Measurements from ENCODE around the gene INSYN2B. TPM values are rescaled to one million over a fixed set of nuclear protein-coding genes. Genes with fewer than 3 reads are reported as not detected.

Gene INSYN2B
- total RNA-seq, 2 donors from 2014 or later: not detected

DNA sequence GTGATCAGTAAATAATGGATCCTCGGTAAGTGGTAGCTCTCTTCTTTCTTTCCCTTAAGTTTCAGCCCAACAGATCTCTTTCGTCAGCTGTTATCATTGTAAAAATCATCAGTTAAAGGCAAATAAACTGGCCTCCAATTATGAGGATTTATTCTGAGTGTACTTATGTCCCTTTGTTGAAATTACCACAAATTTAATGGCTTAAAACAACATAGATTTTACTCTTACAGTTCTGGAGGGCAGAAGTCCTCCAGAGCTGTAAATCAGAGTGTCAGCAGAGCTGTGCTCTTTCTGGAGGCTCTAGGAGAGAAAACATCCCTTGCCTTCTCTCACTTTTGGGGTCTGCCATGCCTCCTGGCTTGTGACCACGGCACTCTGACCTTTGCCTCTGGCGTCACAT, 104.6 kb downstream of the INSYN2B start:
- Histone ChIP-seq H3K27me3 (no peaks in the 10 kb centered on the region), H3K27ac (no peak overlapping the region), H3K4me1 (no peaks in the 10 kb centered on the region), H3K9ac (ENCODE audit: low read depth in 2 of 2, low read length in 2 of 2) (no peak overlapping the region), H3K4me3 (no peak overlapping the region), H3K9me3 (no peaks in the 10 kb centered on the region), H3K36me3 (no peaks in the 10 kb centered on the region)
- TF ChIP-seq, protein P1, sequence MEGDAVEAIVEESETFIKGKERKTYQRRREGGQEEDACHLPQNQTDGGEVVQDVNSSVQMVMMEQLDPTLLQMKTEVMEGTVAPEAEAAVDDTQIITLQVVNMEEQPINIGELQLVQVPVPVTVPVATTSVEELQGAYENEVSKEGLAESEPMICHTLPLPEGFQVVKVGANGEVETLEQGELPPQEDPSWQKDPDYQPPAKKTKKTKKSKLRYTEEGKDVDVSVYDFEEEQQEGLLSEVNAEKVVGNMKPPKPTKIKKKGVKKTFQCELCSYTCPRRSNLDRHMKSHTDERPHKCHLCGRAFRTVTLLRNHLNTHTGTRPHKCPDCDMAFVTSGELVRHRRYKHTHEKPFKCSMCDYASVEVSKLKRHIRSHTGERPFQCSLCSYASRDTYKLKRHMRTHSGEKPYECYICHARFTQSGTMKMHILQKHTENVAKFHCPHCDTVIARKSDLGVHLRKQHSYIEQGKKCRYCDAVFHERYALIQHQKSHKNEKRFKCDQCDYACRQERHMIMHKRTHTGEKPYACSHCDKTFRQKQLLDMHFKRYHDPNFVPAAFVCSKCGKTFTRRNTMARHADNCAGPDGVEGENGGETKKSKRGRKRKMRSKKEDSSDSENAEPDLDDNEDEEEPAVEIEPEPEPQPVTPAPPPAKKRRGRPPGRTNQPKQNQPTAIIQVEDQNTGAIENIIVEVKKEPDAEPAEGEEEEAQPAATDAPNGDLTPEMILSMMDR (IDR thresholded peaks at IDR 0.05): no peak
- intact Hi-C loops (cut with DNase I): no loop called here
- DNase-seq: no peak

- Histone ChIP-seq H3K4me3 (no peak overlapping the region), H3K27me3 (no peaks in the 10 kb centered on the region), H3K9ac (ENCODE audit: low read depth in 2 of 2, low read length in 2 of 2) (no peak overlapping the region), H3K4me1 (no peaks in the 10 kb centered on the region), H3K36me3 (no peaks in the 10 kb centered on the region), H3K27ac (no peak overlapping the region), H3K9me3 (no peaks in the 10 kb centered on the region)
- TF ChIP-seq, protein P1 (IDR thresholded peaks at IDR 0.05): no peak
- DNase-seq: no peak
- intact Hi-C loops (cut with DNase I): no loop called here
Measured at GRCh38 chr5:169875091-169875728, 105.1 kb downstream of the INSYN2B start.

DNA sequence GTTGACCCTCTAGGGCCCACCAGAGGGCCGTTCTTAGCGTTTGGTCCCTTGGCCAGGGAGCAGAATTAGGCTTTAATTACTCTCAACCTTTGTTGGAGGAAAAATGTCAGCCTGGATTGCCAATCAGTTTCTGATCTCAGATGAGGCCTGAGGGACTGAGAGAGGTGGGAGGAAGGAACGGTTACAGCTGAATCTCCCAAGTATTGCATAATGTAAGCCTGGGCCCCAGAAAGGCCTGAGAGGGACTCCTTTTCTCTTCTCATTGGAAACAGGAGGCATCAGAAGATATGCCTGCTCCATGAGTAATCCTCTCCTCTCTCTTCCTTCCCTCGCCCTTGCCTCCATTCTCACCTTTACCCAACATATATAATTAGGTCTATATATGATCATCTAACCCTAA, 105.7 kb downstream of the INSYN2B start:
- no peak overlapping the region for H3K27ac ChIP-seq
- TF ChIP-seq, protein P1 (IDR thresholded peaks at IDR 0.05): no peak
- DNase-seq: no peak
- H3K4me3 ChIP-seq: no peak overlapping the region
- no peaks in the 10 kb centered on the region for H3K9me3 ChIP-seq
- H3K36me3 ChIP-seq: no peaks in the 10 kb centered on the region
- intact Hi-C loops (cut with DNase I): no loop called here
- H3K27me3 ChIP-seq: no peaks in the 10 kb centered on the region
- no peaks in the 10 kb centered on the region for H3K4me1 ChIP-seq
- H3K9ac ChIP-seq (ENCODE audit: low read depth in 2 of 2, low read length in 2 of 2): no peak overlapping the region

GRCh38 chr5:169873642-169874041, 106.7 kb downstream of the INSYN2B start:
- H3K4me1 ChIP-seq: no peaks in the 10 kb centered on the region
- H3K9me3 ChIP-seq: no peaks in the 10 kb centered on the region
- DNase-seq: no peak
- no peaks in the 10 kb centered on the region for H3K36me3 ChIP-seq
- intact Hi-C loops (cut with DNase I): no loop called here
- H3K27ac ChIP-seq: no peak overlapping the region
- H3K27me3 ChIP-seq: no peaks in the 10 kb centered on the region
- TF ChIP-seq, protein P1 (IDR thresholded peaks at IDR 0.05): no peak
- H3K9ac ChIP-seq (ENCODE audit: low read depth in 2 of 2, low read length in 2 of 2): no peak overlapping the region
- no peak overlapping the region for H3K4me3 ChIP-seq

DNA sequence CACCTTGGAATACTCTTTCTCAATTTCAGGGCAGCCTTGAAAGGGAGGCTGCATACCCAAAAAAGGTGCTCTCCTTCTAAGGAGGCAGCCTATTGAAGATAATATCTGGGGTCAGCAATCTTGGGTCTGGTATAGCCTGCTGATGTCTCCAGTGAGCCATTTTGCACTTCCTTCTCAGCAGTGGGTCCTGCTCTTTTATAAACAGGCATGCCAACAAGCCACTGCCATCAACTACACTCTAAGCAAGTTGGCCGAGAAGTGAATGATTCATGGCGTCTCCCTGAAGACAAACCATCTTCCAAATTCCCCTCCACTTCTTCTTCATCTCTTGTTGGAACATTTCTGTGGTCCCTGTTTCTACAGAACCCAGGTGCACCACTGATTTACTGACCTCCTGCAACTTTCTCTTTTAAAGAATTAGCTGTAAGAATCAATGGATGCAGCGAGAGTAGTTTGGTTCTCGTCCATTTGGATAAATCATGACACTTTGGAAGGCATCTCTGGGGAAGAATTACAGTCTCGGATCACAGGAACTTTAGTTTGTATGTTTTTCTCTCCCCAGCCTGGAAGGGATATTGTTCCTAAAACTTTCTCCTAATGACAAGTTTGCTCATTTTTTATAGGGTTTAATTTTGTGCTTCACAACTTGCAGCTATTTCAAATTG, 108.3 kb downstream of the INSYN2B start:
- H3K9ac ChIP-seq (ENCODE audit: low read depth in 2 of 2, low read length in 2 of 2): no peak overlapping the region
- intact Hi-C loops (cut with DNase I): no loop called here
- H3K4me1 ChIP-seq: no peaks in the 10 kb centered on the region
- no peaks in the 10 kb centered on the region for H3K9me3 ChIP-seq
- no peaks in the 10 kb centered on the region for H3K27me3 ChIP-seq
- H3K27ac ChIP-seq: no peak overlapping the region
- no peaks in the 10 kb centered on the region for H3K36me3 ChIP-seq
- no peak overlapping the region for H3K4me3 ChIP-seq
- DNase-seq: no peak
- TF ChIP-seq, protein P1 (IDR thresholded peaks at IDR 0.05): no peak
